Hippocampal formation (tissue), 2 donors: ENCODE results near the gene ATP6V0A4.

ENCODE experiments used
- DNase-seq, 2 donors: peaks; one replicate each; lab custom pipeline; 2025; lab: John Stamatoyannopoulos, UW

The ATP6V0A4 gene

GRCh38 chr7:138662076-138662990, 135.7 kb downstream of the ATP6V0A4 start:
- no peak for DNase-seq

- DNase-seq: no peak
Observed at GRCh38 chr7:138661069-138661635, 136.8 kb downstream of the ATP6V0A4 start.

GRCh38 chr7:138658889-138659288, 139.1 kb downstream of the ATP6V0A4 start:
- DNase-seq: no peak

GRCh38 chr7:138657854-138658386, 140.1 kb downstream of the ATP6V0A4 start:
- DNase-seq: no peak

GRCh38 chr7:138656952-138657351, 141.0 kb downstream of the ATP6V0A4 start:
- no peak for DNase-seq
